Adipocyte (in vitro differentiated cells): ENCODE results near the gene CTSE.

Experiments used
- DNase-seq: peaks from one replicate; pipeline ENCODE4 v3.0.0-alpha.2; 2015; ENCODE audit warnings: low read depth
- H3K27me3 ChIP-seq: replicated peaks from 2 replicates; pipeline ENCODE4 v1.7.0; 2013; ENCODE audit warnings: mild to moderate bottlenecking, low read length, moderate library complexity; ENCODE audit not compliant: control insufficient read depth, insufficient read depth
- H3K36me3 ChIP-seq: 2 replicates; pipeline ENCODE4 v1.7.0; 2013; ENCODE audit warnings: low read length, mild to moderate bottlenecking, moderate library complexity; ENCODE audit not compliant: control insufficient read depth, insufficient read depth, severe bottlenecking
- H3K4me1 ChIP-seq: 2 replicates; pipeline ENCODE4 v1.7.0; 2013; ENCODE audit warnings: mild to moderate bottlenecking, low read length, moderate library complexity; ENCODE audit not compliant: control insufficient read depth, insufficient read depth
- H3K4me3 ChIP-seq: 2 replicates; pipeline ENCODE4 v1.7.0; 2013; ENCODE audit warnings: mild to moderate bottlenecking, low read length, moderate library complexity
- H3K9ac ChIP-seq: 2 replicates; pipeline ENCODE4 v1.7.0; 2013; ENCODE audit warnings: mild to moderate bottlenecking, low read length, moderate library complexity
- H3K9me3 ChIP-seq: 2 replicates; pipeline ENCODE4 v1.7.0; 2013; ENCODE audit warnings: mild to moderate bottlenecking, low read length, moderate library complexity; ENCODE audit not compliant: control insufficient read depth

The CTSE gene

DNA sequence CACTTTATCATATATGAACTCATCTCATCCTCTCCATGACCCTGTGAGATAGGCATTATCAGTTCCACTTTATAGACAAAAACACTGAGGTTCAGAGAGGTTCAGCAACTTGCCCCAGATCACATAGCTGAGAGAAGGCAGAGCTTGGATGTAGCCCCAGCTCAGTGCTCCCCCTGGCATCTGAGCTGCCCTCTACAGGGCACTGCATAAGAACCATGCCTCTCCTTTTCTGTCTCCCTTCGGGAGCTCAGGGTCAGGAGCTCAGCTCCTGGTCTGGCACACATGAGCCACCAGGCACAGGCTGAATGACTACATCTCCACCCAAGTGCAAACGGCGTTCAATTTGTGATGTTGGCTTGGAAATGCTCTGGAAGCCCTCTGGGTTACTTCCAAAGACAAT is 37.4 kb downstream of the CTSE start:
- H3K36me3 ChIP-seq, result no peaks in the 10 kb centered on the region
- peaks cover 4% of the 10 kb centered on the region for H3K4me1 ChIP-seq
- peak; percentile 8 for DNase-seq
- no peak overlapping the region for H3K4me3 ChIP-seq
- H3K9me3 ChIP-seq, result no peaks in the 10 kb centered on the region
- no peaks in the 10 kb centered on the region for H3K27me3 ChIP-seq
- H3K9ac ChIP-seq, result no peak overlapping the region

DNA sequence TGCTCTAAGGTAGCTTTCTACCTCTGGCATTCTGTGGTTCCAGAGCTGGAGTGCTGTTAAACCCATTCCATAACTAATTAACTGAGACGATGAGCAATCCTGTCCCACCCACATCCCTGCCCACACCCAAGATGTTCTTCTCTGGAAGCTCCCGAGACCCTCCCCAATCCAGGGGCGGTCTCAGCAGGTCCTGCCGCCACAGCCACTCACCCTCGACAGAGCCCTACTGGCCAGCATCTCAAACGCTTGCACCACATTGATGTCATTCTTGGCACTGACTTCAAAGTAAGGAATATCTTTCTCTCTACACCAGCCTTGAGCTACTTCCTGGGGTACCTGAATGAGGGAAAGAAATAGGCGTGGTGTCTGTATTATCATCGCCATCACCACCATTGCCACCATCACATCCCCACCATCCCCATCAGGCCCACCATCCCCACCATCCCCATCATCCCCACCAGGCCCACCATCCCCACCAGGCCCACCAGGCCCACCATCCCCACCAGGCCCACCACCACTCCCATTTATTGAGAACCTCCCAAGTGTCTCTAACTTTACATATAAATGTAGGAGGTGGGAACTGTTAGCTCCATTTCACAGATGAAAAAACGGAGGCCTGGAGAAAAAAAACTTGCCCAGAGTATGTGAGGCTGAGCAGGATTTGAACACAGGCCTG is 38.2 kb downstream of the CTSE start:
- Histone ChIP-seq H3K36me3 (no peaks in the 10 kb centered on the region), H3K27me3 (no peaks in the 10 kb centered on the region), H3K9me3 (no peaks in the 10 kb centered on the region), H3K9ac (no peak overlapping the region), H3K4me1 (peaks cover 4% of the 10 kb centered on the region), H3K4me3 (no peak overlapping the region)
- DNase-seq, result no peak

DNA sequence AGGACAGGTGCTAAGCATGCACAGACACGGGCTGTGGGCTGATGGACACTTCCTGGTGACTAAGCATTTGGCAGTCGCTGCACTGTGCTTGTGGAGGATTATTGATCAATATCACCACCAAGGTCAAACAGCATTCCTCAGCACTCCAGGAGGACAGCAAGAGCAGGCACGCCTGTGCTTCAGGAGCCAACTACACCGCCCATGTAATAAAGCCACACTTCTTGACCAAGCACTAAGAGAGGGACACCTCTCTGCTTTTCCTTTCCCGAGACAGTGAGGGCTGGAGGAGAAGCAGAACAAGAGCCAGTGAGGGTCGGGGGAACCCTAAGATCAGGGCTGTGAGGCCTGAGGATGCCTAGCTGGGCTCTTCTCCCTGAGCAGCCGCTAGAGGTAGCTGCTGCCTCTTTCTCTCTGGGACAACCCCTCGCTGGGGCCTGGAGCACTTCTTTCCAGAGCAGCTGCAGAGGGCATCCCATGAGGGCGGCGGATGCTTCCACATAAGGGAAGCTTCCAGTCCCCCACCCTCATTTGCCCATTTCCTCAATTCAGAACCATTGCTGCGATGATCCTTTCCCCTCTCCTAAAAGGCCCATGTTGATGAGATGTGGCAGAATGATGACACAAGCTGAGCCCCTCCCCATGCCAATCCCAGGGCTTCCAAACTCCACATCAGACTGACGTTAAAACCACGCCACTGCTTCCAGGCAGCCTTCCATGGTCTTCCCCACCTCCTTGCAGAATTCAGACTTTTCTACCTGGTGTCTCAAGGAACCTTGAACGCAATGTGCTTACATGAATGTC is 39.6 kb downstream of the CTSE start:
- DNase-seq, result peak; percentile 84
- peaks cover 4% of the 10 kb centered on the region for H3K4me1 ChIP-seq
- no peaks in the 10 kb centered on the region for H3K36me3 ChIP-seq
- H3K9me3 ChIP-seq, result no peaks in the 10 kb centered on the region
- no peak overlapping the region for H3K9ac ChIP-seq
- no peak overlapping the region for H3K4me3 ChIP-seq
- H3K27me3 ChIP-seq, result no peaks in the 10 kb centered on the region

DNA sequence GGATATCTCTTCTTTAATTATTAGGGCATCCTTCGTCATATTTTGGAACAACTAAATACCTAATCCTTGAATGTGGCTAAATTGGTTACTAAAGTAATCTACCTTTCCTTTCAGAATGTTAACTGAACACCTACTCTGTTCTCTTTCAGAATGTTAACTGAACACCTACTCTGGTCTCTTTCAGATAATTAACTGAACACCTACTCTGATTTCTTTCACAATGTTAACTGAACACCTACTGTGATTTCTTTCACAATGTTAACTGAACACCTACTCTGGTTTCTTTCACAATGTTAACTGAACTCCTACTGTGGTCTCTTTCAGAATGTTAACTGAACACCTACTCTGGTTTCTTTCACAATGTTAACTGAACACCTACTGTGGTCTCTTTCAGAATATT is 42.4 kb downstream of the CTSE start:
- H3K4me1 ChIP-seq, result peaks cover 10% of the 10 kb centered on the region
- DNase-seq, result no peak
- no peak overlapping the region for H3K9ac ChIP-seq
- no peaks in the 10 kb centered on the region for H3K27me3 ChIP-seq
- no peak overlapping the region for H3K4me3 ChIP-seq
- no peaks in the 10 kb centered on the region for H3K9me3 ChIP-seq
- no peaks in the 10 kb centered on the region for H3K36me3 ChIP-seq

DNA sequence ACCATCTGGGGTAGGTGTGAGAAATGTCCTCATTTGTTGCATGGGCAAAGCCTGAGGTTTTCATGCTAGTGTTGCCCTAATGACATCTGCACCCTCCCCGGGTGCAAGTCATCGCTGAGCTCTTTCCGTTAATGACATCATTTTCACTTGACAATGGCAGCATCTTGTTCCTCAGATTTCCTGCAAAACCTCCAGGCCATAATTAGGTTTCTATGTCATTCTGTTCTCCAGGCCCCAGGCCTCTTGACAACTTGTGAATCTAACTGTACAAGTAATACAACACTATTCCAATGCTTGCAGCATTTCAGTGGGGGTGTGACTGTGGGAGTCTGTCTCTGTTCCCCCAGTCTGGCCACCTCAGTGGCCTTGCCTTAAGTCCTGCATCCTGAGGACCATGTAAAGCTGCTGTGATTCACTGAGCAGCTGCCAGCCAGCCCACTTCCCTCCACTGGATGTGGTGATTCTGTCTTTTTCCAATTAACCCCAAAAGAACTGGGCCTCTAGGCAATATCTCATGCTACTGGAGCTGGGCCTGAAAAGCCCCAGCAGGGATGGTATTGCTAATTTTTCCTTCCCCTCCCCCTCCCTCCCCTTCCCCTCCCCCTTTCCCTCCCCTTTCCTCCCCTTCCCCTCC is 43.3 kb downstream of the CTSE start:
- Histone ChIP-seq H3K36me3 (no peaks in the 10 kb centered on the region), H3K27me3 (no peaks in the 10 kb centered on the region), H3K4me3 (no peak overlapping the region), H3K9me3 (no peaks in the 10 kb centered on the region), H3K9ac (no peak overlapping the region), H3K4me1 (peaks cover 19% of the 10 kb centered on the region)
- no peak for DNase-seq

DNA sequence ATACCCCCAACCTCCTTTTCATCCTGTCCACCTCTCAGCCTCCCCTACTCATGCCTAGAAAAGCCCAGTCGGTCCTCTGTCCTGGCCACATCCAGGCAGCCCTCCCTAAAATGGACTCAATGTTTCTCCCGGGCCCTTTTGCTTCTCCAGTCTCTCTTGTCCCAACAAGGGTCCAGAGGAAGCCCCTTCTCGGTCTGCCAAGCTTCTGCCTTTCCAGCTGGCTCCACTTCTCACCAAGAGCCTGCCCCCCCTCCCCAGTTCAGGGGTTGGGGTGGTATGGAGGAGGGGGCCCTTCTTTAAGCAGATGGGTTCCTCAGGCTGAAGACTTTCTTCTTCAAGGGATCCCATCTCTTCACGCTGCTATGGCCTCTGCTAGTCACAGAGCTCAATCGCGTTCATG is 44.4 kb downstream of the CTSE start:
- Histone ChIP-seq H3K36me3 (no peaks in the 10 kb centered on the region), H3K4me3 (no peak overlapping the region), H3K27me3 (no peaks in the 10 kb centered on the region), H3K4me1 (peaks cover 20% of the 10 kb centered on the region), H3K9ac (no peak overlapping the region), H3K9me3 (no peaks in the 10 kb centered on the region)
- DNase-seq, result no peak

DNA sequence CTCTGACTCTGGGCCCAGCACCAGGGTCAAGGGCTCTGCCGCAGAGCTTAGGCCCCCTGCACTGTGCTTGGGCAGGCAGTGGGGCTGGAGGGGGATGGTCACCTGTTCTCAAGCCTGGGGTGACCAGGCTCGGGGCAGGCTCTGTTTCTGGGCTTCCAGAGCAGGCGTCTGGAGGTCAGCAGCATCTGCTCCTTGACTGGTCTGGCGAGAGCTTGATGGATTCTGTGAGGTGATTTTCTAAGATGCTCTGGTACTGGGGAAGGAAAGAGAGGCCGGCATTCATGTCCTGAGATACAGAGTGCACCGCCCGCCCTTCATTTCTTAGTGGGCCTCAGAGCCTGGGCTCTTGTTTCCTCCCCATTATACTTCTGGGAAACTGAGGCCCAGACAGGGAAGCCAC is 45.0 kb downstream of the CTSE start:
- no peak for DNase-seq
- Histone ChIP-seq H3K9me3 (no peaks in the 10 kb centered on the region), H3K36me3 (no peaks in the 10 kb centered on the region), H3K4me3 (no peak overlapping the region), H3K27me3 (no peaks in the 10 kb centered on the region), H3K9ac (no peak overlapping the region), H3K4me1 (peaks cover 20% of the 10 kb centered on the region)

DNA sequence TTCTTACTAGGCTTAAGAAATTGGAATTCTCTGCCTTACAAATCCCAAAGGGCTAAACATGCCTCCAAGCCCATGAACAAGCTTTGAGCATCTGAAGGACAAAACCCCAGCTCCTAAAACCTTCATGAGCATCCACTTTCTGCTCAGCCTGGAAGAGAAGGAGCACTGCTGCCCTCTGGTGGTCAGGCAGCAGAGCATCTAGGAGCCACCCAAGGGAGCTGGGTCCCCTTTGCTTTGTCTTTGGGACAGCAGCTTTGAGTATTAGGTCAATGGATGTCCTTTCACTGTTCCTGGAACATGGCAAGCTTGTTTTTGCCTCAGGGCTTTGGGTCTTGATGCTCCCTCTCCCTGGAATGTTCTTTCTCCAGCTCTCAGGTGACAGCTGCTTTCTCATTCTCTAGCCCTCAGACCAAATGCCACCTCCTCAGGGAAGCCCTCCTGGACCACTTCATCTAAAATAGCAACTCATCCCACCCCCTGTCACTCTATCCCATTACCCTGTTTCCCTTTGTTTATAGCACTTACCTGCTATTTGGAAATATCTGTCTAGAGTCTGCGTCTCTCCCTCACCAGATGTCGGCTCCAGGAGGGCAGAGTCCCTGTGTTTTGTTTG is 46.2 kb downstream of the CTSE start:
- H3K9me3 ChIP-seq, result no peaks in the 10 kb centered on the region
- peaks cover 20% of the 10 kb centered on the region for H3K4me1 ChIP-seq
- no peak overlapping the region for H3K4me3 ChIP-seq
- H3K27me3 ChIP-seq, result no peaks in the 10 kb centered on the region
- H3K36me3 ChIP-seq, result no peaks in the 10 kb centered on the region
- peak; percentile 92 for DNase-seq
- no peak overlapping the region for H3K9ac ChIP-seq

DNA sequence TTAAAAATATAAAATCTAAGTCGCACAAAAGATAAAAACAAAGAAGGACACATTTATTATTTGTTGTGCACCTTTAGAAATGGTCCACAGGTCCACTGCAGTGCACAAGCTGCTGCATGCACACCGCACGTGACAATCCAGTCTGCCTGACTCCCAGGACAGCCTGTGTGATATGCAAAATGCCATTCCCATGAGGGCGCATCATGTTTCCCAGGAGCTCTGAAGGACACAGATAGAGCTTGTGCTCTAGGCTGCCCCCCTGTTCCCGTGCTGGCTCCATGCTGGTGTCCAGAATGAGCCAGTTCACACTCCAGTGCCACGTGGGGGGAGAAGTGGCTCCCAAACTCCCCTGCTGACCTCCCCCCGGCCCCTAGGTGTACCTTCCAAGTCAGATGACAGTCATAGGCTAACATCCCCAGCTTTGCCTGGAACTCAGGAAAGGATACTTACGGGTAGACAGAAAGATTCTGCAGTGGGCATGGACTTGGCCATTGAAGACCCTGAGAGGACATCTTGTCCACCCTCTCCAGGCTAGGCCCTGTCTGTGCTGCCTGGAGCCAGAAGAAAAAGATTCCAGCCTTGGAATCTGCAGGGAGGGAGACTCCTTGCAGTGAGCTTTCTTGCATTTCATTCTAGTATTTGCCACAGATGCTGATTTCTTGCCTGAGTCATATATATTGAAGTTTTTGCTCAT is 46.8 kb downstream of the CTSE start:
- H3K36me3 ChIP-seq, result no peaks in the 10 kb centered on the region
- peak; percentile 32 for DNase-seq
- peaks cover 20% of the 10 kb centered on the region for H3K4me1 ChIP-seq
- peak overlapping the region; percentile 17 for H3K9ac ChIP-seq
- H3K4me3 ChIP-seq, result no peak overlapping the region
- no peaks in the 10 kb centered on the region for H3K9me3 ChIP-seq
- no peaks in the 10 kb centered on the region for H3K27me3 ChIP-seq

DNA sequence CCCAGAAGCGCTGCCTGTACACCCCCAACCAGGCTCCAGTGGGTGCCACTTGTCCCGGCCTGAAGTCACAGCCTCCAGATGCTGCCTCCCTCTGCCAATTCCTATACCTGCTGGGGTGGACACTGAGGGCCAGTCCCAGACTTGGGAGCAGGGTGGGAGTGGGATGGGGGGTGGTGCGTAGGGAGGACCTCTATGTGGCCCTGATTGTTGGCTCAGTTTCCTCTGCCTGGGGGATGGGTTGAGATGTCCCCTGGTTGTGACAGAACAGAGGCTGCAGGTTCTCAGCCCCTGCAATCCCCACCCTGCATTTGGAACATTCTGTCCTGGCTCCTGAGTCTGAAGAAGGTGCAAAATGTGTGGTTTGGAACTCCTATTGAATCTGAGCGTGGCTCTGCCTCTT is 47.7 kb downstream of the CTSE start:
- Histone ChIP-seq H3K36me3 (no peaks in the 10 kb centered on the region), H3K9me3 (no peaks in the 10 kb centered on the region), H3K4me3 (no peak overlapping the region), H3K9ac (no peak overlapping the region), H3K27me3 (no peaks in the 10 kb centered on the region), H3K4me1 (peaks cover 20% of the 10 kb centered on the region)
- no peak for DNase-seq
